ENCODE measurements around the gene UBL3.

- TF ChIP-seq CTCF (conservative IDR thresholded peaks at IDR 0.05) (no peak), EZH2 (IDR thresholded peaks at IDR 0.05; ENCODE audit: low read depth) (no peak)
These were observed 67.6 kb downstream of the UBL3 start for GRCh38 chr13:29782798-29783197.

All from PC-9 (cell line).